ENCODE measurements around the gene STARD13. TPM values are rescaled to one million over a fixed set of nuclear protein-coding genes. Genes with fewer than 3 reads are reported as not detected.

STARD13 gene
- total and polyA plus RNA-seq, 4 donors, result 2.7 to 15.3 (median 5.7) TPM

GRCh38 chr13:33119022-33119781 is 166.4 kb downstream of the STARD13 start:
- Histone ChIP-seq H3K27ac (ENCODE audit: low read depth in 1 of 2, low read length in 2 of 2) (no peak overlapping the region), H3K27me3 (ENCODE audit: control insufficient read depth in 4 of 4, insufficient read depth in 4 of 4, low read length in 3 of 4) (no peaks in the 10 kb centered on the region), H3K9me3 (ENCODE audit: control insufficient read depth in 4 of 4, low read length in 3 of 4) (no peaks in the 10 kb centered on the region), H3K4me1 (ENCODE audit: control insufficient read depth in 4 of 4, insufficient read depth in 4 of 4, low read length in 3 of 4) (peaks cover 2 to 18% (median 5%) of the 10 kb centered on the region in 4 donors), H3K9ac (ENCODE audit: low read depth in 1 of 2, low read length in 2 of 2) (no peak overlapping the region), H3K4me3 (ENCODE audit: low read depth in 1 of 3, low read length in 3 of 3) (no peak overlapping the region), H3K36me3 (ENCODE audit: control insufficient read depth in 4 of 4, insufficient read depth in 3 of 4, low read depth in 1 of 4, low read length in 3 of 4) (peaks cover 2 to 25% (median 15%) of the 10 kb centered on the region in 4 donors)
- 95% methylated on average over 7 of the region's 7 CpGs for WGBS
- DNase-seq (ENCODE audit: low spot score), result no peak
- TF ChIP-seq ZBTB33 (IDR thresholded peaks at IDR 0.05) (no peak), YY1 (IDR thresholded peaks at IDR 0.05) (no peak), TAF1 (conservative IDR thresholded peaks at IDR 0.05) (no peak)

GRCh38 chr13:33116321-33117010 is 169.1 kb downstream of the STARD13 start:
- no peak for DNase-seq (ENCODE audit: low spot score)

More at GRCh38 chr13:33116321-33117010, 169.1 kb downstream of the STARD13 start:
- TF ChIP-seq MAX (IDR thresholded peaks at IDR 0.05) (no peak), RXRA (IDR thresholded peaks at IDR 0.05) (no peak), TAF1 (conservative IDR thresholded peaks at IDR 0.05) (no peak), SP1 (IDR thresholded peaks at IDR 0.05) (no peak), HNF4G (IDR thresholded peaks at IDR 0.05) (no peak), HNF4A (conservative IDR thresholded peaks at IDR 0.05) (no peak), ATF3 (IDR thresholded peaks at IDR 0.05) (no peak), CTCF (IDR thresholded peaks at IDR 0.05; ENCODE audit: low read depth, low read length, missing input control) (no peak), JUND (IDR thresholded peaks at IDR 0.05) (no peak), ZBTB33 (IDR thresholded peaks at IDR 0.05) (no peak), RAD21 (IDR thresholded peaks at IDR 0.05) (no peak), GABPA (IDR thresholded peaks at IDR 0.05 in 1 of 2, conservative IDR thresholded peaks at IDR 0.05 in 1 of 2) (no peak), FOXA2 (IDR thresholded peaks at IDR 0.05) (no peak)
- no peaks in the 10 kb centered on the region for H3K27me3 ChIP-seq (ENCODE audit: control insufficient read depth in 4 of 4, insufficient read depth in 4 of 4, low read length in 3 of 4)
- H3K4me1 ChIP-seq (ENCODE audit: control insufficient read depth in 4 of 4, insufficient read depth in 4 of 4, low read length in 3 of 4), result peaks cover 2 to 18% (median 5%) of the 10 kb centered on the region in 4 donors
- H3K9me3 ChIP-seq (ENCODE audit: control insufficient read depth in 4 of 4, low read length in 3 of 4), result no peaks in the 10 kb centered on the region
- H3K36me3 ChIP-seq (ENCODE audit: control insufficient read depth in 4 of 4, insufficient read depth in 3 of 4, low read depth in 1 of 4, low read length in 3 of 4), result peaks cover 2 to 42% (median 21%) of the 10 kb centered on the region in 4 donors
- WGBS, result 54% methylated on average over 2 of the region's 2 CpGs
- no peak overlapping the region for H3K4me3 ChIP-seq (ENCODE audit: low read depth in 1 of 3, low read length in 3 of 3)
- H3K9ac ChIP-seq (ENCODE audit: low read depth in 1 of 2, low read length in 2 of 2), result no peak overlapping the region
- H3K27ac ChIP-seq (ENCODE audit: low read depth in 1 of 2, low read length in 2 of 2), result no peak overlapping the region

All from liver (tissue), 9 donors.